ENCODE data around the gene SLCO6A1. TPM values are rescaled to one million over a fixed set of nuclear protein-coding genes. Genes with fewer than 3 reads are reported as not detected.

The SLCO6A1 gene
- total and polyA plus RNA-seq, 10 donors: not detected

- Histone ChIP-seq H3K4me1 (no peaks in the 10 kb centered on the region), H3K4me3 (no peak overlapping the region), H3K36me3 (no peaks in the 10 kb centered on the region), H3K27ac (no peak overlapping the region), H3K9me3 (no peaks in the 10 kb centered on the region), H3K27me3 (replicated peaks in 1 of 7) (no peaks in the 10 kb centered on the region)
- WGBS, 5 donors: 83 to 94% (median 91%) methylated on average over 6 of the region's 6 CpGs
- TF ChIP-seq, protein P1, sequence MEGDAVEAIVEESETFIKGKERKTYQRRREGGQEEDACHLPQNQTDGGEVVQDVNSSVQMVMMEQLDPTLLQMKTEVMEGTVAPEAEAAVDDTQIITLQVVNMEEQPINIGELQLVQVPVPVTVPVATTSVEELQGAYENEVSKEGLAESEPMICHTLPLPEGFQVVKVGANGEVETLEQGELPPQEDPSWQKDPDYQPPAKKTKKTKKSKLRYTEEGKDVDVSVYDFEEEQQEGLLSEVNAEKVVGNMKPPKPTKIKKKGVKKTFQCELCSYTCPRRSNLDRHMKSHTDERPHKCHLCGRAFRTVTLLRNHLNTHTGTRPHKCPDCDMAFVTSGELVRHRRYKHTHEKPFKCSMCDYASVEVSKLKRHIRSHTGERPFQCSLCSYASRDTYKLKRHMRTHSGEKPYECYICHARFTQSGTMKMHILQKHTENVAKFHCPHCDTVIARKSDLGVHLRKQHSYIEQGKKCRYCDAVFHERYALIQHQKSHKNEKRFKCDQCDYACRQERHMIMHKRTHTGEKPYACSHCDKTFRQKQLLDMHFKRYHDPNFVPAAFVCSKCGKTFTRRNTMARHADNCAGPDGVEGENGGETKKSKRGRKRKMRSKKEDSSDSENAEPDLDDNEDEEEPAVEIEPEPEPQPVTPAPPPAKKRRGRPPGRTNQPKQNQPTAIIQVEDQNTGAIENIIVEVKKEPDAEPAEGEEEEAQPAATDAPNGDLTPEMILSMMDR (IDR thresholded peaks at IDR 0.05 in 8 of 11, conservative IDR thresholded peaks at IDR 0.05 in 3 of 11): no peak
- TF ChIP-seq POLR2AphosphoS5 (IDR thresholded peaks at IDR 0.05) (no peak), POLR2A (IDR thresholded peaks at IDR 0.05) (no peak)
- intact Hi-C loops (cut with DNase I; ENCODE audit: low total_unique reads): no loop called here
- no peak for DNase-seq
Observed at GRCh38 chr5:102414448-102414847, 84.4 kb downstream of the SLCO6A1 start.

DNA sequence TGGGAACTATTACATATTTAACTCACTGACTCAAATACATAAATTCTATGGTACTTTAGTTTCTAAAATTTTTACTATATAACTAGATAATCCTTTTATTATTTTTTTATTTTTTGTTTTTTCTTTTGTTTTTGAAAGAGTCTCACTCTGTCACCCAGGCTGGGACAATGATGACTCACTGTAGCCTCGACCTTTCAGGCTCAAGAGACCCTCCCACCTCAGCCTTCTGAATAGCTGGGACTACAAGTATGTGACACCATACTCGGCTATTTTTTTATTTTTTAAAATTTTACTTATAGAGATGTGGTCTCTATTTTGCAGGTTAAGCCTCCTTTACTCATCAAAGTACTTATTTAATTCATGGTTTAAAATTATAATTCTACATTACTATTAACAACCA lies 110.6 kb downstream of the SLCO6A1 start:
- no peak for TF ChIP-seq POLR2AphosphoS5 (IDR thresholded peaks at IDR 0.05)
- intact Hi-C loops (cut with DNase I; ENCODE audit: low total_unique reads): no loop called here

GRCh38 chr5:102385365-102385764 lies 113.4 kb downstream of the SLCO6A1 start:
- TF ChIP-seq POLR2AphosphoS5 (IDR thresholded peaks at IDR 0.05) (no peak), POLR2A (IDR thresholded peaks at IDR 0.05) (no peak)
- TF ChIP-seq, protein P1 (IDR thresholded peaks at IDR 0.05 in 8 of 11, conservative IDR thresholded peaks at IDR 0.05 in 3 of 11): no peak
- H3K4me3 ChIP-seq: no peak overlapping the region
- no peaks in the 10 kb centered on the region for H3K36me3 ChIP-seq
- no peak for DNase-seq
- no peak overlapping the region for H3K27ac ChIP-seq
- 78 to 90% (median 89%) methylated on average over 1 of the region's 1 CpG for WGBS, 5 donors
- H3K27me3 ChIP-seq (replicated peaks in 1 of 7): no peaks in the 10 kb centered on the region
- no peaks in the 10 kb centered on the region for H3K4me1 ChIP-seq
- intact Hi-C loops (cut with DNase I; ENCODE audit: low total_unique reads): no loop called here
- peaks cover 0 to 31% (median 23%) of the 10 kb centered on the region in 8 donors for H3K9me3 ChIP-seq

More for the DNA sequence above, 110.6 kb downstream of the SLCO6A1 start:
- Histone ChIP-seq H3K36me3 (no peaks in the 10 kb centered on the region), H3K4me1 (no peaks in the 10 kb centered on the region), H3K27ac (no peak overlapping the region), H3K27me3 (replicated peaks in 1 of 7) (no peaks in the 10 kb centered on the region), H3K9me3 (peaks cover 0 to 29% (median 21%) of the 10 kb centered on the region in 8 donors), H3K4me3 (no peak overlapping the region)
- 49 to 66% (median 60%) methylated on average over 2 of the region's 2 CpGs for WGBS, 5 donors
- DNase-seq: no peak

- H3K36me3 ChIP-seq: no peaks in the 10 kb centered on the region
- H3K4me1 ChIP-seq: no peaks in the 10 kb centered on the region
- no peak for DNase-seq
- intact Hi-C loops (cut with DNase I; ENCODE audit: low total_unique reads): no loop called here
- H3K27ac ChIP-seq: no peak overlapping the region
- H3K4me3 ChIP-seq: no peak overlapping the region
- TF ChIP-seq, protein P1 (IDR thresholded peaks at IDR 0.05 in 8 of 11, conservative IDR thresholded peaks at IDR 0.05 in 3 of 11): no peak
- no peak for TF ChIP-seq POLR2AphosphoS5 (IDR thresholded peaks at IDR 0.05)
- H3K9me3 ChIP-seq: peaks cover 0 to 21% (median 8%) of the 10 kb centered on the region in 8 donors
- no peaks in the 10 kb centered on the region for H3K27me3 ChIP-seq (replicated peaks in 1 of 7)
Observed at GRCh38 chr5:102380174-102380573, 118.6 kb downstream of the SLCO6A1 start.

GRCh38 chr5:102375876-102376275 lies 122.9 kb downstream of the SLCO6A1 start:
- TF ChIP-seq, protein P1 (IDR thresholded peaks at IDR 0.05 in 8 of 11, conservative IDR thresholded peaks at IDR 0.05 in 3 of 11): no peak
- no peak for TF ChIP-seq POLR2AphosphoS5 (IDR thresholded peaks at IDR 0.05)
- no peak for TF ChIP-seq POLR2A (IDR thresholded peaks at IDR 0.05)
- Histone ChIP-seq H3K36me3 (no peaks in the 10 kb centered on the region), H3K9me3 (peaks cover 0 to 10% (median 0%) of the 10 kb centered on the region in 8 donors), H3K27ac (no peak overlapping the region), H3K27me3 (replicated peaks in 1 of 7) (no peaks in the 10 kb centered on the region), H3K4me1 (no peaks in the 10 kb centered on the region), H3K4me3 (no peak overlapping the region)
- intact Hi-C loops (cut with DNase I; ENCODE audit: low total_unique reads): no loop called here
- DNase-seq: no peak
- WGBS, 5 donors: 74 to 95% (median 85%) methylated on average over 2 of the region's 2 CpGs

Measured in spleen (tissue), 11 donors.